Stimulated activated CD4-positive, alpha-beta T cell treated with anti-CD3 and anti-CD28 coated beads, Interleukin-2, amount 100 ng/mL, for 24 hours (primary cell): ENCODE measurements around the gene CENPH.
"Not testable (repeated sequence)": the region's sequence is repeated elsewhere in the genome, so short reads cannot be mapped to it uniquely, and the experiment has no call there.

Source experiments
- DNase-seq, 2 donors: peaks; one replicate each; pipeline ENCODE4 v3.0.0-alpha.2; 2020

The CENPH gene, protein sequence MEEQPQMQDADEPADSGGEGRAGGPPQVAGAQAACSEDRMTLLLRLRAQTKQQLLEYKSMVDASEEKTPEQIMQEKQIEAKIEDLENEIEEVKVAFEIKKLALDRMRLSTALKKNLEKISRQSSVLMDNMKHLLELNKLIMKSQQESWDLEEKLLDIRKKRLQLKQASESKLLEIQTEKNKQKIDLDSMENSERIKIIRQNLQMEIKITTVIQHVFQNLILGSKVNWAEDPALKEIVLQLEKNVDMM

DNA sequence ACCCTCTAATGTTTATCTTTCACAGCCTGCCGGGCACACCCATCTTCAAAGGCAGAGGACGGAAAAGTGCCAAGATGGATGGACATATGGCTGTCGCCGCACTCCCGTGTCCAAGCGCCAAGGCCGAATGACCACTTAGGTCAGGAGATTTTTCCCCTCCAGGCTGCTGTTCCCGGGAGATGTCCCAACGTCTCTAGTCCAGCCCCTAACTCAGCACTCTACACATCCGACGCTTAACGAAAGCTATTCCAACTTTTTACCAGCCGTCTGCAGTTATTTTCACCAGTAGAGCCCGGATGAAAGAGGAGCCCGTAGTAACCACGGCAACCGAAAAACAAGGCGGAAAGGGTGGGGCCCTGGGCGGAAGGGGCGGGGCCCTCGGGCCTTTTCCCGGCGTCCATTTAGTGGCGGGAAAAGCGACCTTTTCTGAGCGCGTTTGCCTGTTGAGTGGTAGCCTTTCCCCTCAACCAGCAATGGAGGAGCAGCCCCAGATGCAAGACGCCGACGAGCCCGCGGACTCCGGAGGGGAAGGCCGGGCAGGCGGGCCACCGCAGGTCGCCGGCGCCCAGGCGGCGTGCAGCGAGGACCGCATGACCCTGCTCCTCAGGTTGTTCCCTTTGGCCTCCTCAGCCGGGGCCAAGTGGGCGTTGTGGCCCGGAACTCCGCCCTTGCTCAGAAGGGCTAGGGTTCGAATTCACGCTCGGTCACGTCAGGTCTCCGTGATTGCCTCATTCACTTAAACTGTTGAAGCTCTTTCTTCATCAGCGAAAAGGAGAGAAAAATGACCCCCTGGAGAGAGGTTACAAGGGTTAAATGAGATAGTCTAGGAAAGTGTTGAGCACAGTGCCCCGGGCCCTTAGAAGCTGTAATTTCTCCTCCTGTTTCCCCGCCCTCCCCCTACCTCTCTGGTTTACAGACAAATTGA is at the start of gene CENPH:
Gene CENPH (plus strand): TSS at position 422 of the 925 bp plus-strand sequence. CDS start 52 bp downstream, at position 474.
- peak; percentile 94 for DNase-seq

DNA sequence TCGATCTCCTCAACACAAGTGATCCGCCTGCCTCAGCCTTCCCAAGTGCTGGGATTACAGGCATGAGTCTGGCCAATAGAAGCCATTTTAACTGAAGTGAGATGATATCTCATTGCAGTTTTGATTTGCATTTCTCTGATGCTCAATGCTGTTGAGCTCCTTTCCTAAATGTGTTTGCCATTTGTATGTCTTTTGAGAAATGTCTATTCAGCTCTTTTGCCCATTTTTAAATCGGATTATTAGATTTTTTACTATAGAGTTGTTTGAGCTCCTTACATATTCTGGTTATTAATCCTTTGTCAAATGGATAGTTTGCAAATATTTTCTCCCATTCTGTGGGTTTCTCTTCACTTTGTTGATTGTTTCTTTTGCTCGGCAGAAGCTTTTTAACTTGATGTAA is 49.1 kb upstream of the CENPH start:
- not testable (repeated sequence) for DNase-seq

DNA sequence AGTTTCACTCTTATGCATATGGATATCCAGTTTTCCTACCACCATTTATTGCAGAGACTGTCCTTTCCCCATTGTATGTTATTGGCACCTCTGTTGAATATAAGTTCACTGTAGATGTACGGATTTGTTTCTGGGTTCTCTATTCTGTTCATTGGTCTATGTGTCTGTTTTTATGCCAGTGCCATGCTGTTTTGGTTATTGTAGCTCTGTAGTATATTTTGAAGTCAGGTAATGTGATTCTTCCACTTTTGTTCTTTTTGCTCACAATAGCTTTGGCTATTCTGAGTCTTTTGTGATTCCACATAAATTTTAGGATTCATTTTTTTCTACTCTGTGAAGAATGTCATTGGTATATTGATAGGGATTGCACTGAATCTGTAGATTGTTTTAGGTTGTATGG is 48.6 kb upstream of the CENPH start:
- DNase-seq = no peak

DNA sequence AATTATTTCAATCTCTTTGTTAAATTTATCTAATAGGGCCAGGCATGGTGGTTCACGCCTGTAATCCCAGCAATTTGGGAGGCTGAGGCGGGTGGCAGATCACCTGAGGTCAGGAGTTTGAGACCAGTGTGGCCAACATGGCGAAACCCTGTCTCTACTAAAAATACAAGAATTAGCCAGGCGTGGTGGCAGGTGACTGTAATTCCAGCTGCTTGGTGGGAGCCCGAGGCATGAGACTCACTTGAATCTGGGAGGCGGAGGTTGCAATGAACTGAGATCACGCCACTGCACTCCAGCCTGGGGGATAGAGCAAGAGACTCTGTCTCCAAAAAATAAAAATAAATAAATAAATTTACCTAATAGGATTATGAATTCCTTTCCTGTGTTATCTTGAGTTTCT is 40.8 kb upstream of the CENPH start:
- DNase-seq = not testable (repeated sequence)

DNA sequence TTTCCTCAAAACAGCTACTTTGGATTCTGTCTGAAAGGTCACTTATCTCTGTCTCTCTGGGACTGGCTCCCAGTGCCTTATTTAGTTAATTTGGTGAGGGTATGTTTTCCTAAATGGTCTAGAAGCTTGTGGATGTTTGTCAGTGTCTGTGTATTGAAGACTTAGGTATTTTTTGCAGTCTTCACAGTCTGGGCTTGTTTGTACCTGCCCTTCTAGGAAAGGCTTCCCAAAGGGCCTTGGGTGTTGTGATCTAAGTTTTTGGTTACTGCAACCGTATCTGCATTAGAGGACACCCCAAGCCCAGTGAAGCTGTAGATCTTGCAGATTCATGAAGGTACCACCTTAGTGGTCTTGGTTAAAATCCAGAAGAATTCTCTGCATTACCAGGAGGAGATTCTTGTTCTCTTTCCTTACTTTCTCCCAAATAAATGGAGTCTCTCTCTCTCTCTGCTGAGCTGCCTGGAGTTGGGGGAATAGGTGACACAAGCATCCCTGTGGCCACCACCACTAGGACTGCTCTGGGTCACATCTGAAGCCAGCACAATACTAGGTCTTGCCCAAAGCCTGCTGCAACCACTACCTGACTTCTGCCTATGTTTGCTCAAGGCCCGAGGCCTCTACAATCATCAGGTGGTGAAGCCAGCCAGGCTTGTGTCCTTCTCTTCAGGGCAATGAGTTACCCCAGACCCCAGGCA is 40.3 kb upstream of the CENPH start:
- no peak for DNase-seq

DNA sequence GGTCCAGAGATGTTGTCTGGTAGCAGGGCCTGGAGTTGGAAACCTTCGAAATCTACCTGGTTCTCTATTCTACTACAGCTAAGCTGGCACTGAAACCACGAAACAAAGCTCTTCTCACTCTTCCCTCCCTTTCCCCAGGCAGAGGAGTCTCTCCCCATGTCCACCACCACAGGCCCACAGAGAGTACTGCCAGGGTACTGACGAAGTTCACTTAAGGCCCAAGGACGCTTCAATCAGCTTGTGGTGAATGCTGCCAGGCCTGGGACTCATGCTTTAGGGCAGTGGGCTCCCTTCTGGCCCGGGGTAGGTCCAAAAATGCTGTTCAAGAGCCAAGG is 39.7 kb upstream of the CENPH start:
- DNase-seq = no peak

DNA sequence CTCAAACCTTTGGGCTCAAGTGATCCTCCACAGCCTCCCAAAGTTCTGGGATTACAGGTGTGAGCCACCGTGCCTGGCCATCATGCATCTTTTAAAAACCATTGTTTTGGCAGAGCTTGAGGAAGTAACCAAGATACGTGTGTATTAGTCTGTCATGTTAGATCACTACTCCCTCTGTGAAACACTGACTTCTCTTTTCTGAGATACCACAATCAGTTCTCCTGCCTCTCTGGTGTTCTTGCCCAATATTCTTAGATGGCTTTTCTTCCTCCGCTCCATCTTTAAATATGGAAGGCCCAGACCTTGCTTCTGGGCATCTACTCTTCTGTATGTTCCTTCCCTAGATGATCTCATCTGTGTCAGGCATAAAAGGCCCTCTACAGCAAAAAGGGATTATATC is 36.7 kb upstream of the CENPH start:
- no peak for DNase-seq

DNA sequence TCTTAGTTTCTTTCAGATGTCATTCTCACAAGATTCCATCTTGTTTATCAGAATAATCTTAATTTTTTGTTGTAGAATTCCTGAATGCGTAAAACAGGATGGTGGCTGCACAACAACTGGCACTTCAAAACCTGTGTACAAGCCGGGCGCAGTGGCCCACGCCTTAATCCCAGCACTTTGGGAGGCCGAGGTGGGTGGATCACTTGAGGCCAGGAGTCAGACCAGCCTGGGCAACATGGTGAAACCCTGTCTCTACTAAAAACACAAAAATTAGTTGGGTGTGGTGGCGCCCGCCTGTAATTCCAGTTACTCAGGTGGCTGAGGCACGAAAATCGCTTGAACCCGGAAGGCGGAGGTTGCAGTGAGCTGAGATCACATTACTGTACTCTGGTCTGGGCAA is 32.9 kb upstream of the CENPH start:
- DNase-seq = no peak

DNA sequence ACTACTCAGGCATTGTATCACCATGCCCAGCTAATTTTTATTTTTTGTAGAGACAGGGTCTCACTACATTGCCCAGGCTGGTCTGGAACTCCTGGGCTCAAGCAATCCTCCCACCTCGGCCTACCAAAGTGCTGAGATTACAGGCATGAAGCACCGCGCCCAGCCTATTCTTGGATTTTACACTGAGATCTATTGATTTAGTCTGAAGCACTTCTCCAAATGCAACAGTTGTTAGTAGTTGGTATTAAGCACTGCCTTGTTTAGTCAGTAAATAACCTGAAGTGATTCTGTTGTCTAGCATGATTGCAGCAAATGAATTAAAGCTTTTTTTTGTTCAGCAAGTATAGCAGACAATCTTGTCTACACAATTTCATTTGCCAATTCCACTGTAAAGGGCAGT is 31.3 kb upstream of the CENPH start:
- no peak for DNase-seq

DNA sequence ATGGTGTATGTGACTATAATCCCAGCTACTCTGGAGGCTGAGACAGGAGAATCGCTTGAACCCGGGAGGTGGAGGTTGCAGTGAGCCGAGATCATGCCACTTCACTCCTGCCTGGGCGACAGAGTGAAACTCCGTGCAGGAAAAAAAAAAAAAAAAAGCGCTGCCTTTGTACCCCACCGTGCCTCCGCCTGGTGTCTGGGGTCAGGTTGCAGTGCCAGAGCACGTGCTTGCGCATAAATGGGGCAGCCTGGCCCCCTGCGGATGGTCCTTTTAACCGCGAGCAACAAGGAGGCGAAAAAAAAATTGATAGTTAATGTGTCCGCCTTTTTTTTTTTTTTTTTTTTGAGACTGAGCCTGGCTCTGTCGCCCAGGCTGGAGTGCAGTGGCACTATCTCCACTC is 28.7 kb upstream of the CENPH start:
- DNase-seq = no peak

DNA sequence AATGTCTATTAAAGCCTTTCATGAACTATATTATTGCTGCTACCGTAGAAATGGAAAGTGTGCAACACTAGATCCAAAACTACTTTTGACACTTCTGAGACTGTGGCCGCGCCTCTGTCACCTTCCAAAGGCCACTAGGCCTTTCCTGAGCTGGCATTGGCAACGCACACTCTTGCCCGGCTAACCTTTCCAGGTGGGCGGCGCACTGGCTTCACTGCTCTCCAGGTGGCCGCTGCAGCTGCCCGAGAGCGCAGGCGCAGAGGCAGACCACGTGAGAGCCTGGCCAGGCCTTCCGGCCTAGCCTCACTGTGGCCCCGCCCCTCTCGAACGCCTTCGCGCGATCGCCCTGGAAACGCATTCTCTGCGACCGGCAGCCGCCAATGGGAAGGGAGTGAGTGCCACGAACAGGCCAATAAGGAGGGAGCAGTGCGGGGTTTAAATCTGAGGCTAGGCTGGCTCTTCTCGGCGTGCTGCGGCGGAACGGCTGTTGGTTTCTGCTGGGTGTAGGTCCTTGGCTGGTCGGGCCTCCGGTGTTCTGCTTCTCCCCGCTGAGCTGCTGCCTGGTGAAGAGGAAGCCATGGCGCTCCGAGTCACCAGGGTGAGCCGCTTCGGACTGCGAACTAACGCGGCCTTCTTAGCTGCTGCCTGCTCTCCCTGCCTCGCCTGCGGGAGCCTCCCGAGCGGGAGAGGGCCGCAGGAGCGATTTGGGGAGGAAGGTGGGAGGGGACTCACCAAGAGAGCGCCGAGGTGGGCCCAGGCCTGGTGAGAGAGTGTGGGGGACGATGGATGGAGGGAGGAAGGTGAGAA is 22.5 kb upstream of the CENPH start, which contains the start of gene CCNB1:
Gene CCNB1 (plus strand): TSS at position 465 of the 807 bp plus-strand sequence. CDS start 113 bp downstream, at position 578.
- peak; percentile 99 for DNase-seq

DNA sequence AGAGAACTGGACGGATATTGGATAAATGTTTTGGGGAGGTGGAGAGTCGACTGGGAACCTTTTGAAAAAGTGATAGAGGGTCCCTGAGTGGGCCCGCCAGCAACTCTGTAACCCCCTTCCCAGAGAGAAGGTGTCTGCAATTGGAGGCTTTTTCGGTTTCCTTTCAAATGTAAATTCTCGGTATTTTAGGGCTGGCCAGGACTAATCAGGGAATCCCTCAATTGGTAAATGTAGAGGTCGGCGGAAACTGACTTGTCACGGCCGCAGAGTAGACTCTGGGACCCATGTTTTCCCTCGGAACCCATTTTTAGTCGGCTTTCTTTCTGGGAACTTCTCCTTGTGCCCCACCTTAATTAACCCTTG is 21.9 kb upstream of the CENPH start:
- DNase-seq = no peak

DNA sequence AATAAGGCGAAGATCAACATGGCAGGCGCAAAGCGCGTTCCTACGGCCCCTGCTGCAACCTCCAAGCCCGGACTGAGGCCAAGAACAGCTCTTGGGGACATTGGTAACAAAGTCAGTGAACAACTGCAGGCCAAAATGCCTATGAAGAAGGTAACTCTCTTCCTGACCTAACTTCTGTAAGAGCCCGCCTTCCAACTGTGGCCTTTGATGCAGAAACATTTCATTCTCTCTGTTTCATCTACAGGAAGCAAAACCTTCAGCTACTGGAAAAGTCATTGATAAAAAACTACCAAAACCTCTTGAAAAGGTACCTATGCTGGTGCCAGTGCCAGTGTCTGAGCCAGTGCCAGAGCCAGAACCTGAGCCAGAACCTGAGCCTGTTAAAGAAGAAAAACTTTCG is 21.5 kb upstream of the CENPH start:
- no peak for DNase-seq

DNA sequence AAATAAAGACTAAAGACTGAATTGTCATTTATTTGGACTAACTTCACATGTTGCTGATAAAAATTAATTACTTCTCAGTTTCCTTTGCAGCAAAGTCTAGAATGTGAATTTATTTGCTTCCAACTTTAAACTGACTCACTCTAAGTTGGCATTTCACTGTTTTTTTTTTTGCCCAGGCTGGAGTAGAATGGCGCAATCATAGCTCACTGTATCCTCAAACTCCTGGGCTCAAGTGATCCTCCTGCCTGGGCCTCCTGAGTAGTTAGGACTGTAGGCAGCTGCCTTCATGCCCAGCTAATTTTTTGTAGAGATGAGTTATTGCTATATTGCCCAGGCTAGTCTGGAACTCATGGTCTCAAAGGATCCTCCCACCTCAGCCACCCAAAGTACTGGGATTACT is 18.9 kb upstream of the CENPH start:
- no peak for DNase-seq

DNA sequence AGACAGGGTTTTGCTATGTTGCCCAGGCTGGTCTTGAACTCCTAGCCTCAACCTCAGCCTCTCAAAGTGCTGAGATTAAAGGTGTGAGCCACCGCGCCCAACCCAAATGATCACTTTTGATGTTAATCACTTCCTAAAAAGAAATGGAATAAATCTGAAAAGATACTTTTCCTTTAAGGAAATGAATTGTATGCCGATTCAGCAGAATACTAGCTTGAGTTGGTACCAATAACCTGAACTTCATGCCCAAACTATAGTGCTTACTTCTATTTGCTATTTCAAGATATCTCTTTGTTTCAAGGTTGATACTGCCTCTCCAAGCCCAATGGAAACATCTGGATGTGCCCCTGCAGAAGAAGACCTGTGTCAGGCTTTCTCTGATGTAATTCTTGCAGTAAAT is 18.4 kb upstream of the CENPH start:
- DNase-seq = no peak

DNA sequence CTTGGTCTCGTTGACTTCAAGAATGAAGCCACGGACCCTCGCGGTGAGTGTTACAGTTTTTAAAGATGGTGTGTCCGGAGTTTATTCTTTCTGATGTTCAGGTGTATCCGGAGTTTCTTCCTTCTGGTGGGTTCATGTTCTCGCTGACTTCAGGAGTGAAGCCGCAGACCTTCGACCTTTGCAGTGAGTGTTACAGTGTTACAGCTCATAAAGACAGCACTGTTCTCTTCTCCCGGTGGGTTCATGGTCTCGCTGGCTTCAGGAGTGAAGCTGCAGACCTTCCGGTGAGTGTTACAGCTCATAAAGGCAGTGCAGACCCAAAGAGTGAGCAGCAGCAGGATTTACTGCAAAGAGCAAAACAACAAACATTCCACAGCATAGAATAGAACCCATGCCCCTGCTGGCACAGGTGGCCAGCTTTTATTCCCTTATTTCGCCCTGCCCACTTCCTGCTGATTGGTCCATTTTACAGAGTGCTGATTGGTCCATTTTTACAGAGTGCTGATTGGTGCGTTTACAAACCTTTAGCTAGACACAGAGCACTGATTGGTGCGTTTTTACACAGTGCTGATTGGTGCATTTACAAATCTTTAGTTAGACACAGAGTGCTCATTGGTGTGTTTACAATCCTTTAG is 7.6 kb upstream of the CENPH start:
- DNase-seq = not testable (repeated sequence)

DNA sequence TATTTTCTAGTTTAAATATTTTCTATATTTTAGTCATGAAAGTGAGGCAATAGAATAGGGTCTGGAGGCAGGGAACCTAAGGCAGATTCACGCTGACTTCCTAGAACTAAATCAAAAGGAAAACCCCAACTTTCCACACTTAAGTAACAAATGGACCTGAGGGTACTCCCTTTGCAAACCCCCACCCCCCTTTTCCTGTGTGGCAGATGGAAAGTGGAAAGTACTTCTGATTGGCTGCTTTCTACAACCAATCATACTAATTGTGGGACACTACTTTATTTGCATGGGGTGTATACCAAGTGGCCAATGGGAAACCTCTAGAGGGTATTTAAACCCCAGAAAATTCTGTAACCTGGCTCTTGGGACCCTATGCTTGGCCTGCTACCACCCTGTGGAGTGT is 4.8 kb upstream of the CENPH start:
- no peak for DNase-seq

DNA sequence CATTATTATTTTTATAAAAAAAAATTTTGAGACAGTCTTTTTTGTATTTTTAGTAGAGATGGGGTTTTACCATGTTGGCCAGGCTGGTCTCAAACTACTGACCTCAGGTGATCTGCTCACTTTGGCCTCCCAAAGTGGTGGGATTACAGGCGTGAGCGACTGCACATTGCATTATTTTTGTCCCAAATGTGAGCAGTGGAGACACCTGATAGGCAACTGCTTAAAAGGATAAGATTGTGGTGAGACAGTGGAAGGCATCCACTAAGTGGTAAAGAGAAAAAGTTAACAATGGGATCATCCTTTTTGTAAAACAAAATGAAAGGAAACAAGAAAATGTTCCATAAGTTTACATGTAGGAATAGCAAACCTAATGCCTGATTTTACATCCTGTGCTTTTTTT is 2.0 kb upstream of the CENPH start:
- no peak for DNase-seq

DNA sequence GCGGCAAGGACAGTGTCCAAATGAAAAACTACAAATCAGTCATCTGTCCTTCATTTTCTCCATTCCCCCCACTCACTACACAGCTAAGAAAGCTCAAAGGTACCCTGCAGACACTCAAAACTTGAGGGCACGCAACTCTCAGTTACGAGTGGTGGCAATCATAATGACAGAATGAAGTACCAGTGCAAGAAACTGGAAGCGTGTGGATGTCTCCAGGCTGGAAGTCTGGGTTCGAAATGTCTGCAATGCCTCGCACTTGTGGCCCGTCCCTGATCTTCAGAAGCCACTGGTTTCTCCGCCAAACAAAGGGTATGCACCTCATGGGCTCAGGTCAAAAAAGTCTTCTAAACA is 597 bp upstream of the CENPH start:
- DNase-seq = no peak

DNA sequence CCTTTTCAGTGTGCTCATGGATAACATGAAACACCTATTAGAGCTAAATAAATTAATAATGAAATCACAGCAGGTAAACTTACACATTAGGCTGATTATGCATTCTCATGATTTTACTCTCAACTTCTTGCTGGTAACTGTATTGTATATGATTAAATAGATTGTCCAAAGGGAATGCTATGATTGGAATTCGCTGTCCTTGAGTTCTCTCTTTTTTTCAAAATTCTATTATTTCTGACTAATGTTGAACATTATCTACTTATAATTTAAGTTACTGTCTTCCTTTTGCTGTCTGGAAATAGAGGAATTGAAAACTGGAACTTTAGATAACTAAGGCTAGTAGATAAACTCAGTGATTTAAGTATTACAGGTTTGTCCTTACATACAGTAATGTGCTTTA is 13.1 kb downstream of the CENPH start:
- no peak for DNase-seq

DNA sequence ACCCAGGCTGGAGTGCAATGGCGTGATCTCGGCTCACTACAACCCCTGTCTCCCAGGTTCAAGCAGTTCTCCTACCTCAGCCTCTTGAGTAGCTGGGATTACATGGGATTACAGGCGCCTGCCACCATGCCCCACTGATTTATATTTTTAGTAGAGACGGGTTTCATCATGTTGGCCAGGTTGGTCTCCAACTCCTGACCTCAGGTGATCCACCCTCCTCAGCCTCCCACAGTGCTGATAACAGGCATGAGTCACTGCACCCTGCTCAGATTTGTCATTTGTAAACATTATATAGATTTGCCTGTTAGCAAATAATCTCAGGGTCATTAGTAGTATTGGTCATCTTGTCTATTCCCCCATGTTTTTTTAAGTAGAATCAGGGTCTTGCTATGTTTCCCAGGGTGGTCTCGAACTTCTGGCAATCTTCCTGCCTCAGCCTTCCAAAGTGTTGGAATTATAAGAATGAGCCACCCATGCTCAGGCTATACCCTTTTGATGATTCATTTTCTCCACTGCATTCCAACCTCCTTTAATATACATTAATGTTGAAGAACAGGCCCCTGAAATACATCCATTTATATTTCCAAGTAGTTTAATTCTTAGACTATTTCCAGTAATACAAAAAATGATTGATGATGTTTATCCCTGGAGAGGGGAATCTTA is 17.3 kb downstream of the CENPH start:
- DNase-seq = no peak

DNA sequence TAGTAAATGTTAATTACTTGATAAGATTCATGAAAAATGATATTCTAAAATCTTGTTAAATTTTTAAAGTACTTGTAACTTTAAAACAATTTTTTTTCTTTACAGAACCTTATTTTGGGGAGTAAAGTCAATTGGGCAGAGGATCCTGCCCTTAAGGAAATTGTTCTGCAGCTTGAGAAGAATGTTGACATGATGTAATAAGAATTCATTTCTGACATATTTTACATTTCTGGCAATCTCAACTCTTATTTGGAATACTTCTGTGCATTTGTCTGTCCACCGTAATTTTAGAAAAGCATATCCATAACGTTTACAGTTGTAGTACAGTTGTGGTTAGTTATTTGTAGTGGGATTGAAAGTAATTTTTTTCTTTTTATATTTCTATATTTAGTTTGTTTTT is 20.2 kb downstream of the CENPH start:
- no peak for DNase-seq
